ENCODE data around the gene ZPBP. TPM values are rescaled to one million over a fixed set of nuclear protein-coding genes. Genes with fewer than 3 reads are reported as not detected.

The ZPBP gene
- polyA plus RNA-seq, 1 donor from 2014 or later = not detected

DNA sequence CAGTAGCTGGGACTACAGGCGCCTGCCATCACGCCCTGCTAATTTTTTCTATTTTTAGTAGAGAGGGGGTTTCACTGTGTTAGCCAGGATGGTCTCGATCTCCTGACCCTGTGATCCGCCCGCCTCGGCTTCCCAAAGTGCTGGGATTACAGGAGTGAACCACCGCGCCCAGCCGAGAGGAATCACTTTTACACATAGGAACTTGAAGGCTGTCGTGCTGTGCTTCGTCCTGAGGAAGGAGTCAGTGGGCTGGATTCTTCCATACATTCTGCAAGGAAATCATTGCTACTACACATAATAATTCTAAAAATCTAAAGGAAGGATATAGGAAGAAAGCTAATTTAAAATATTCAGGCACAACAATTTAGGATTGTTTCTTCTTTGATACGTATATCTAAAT, 48.8 kb upstream of the ZPBP start:
- Histone ChIP-seq H3F3A (ENCODE audit: insufficient read depth, low read length, poor library complexity, severe bottlenecking) (no peaks in the 10 kb centered on the region), H4K20me1 (ENCODE audit: insufficient read depth) (no peaks in the 10 kb centered on the region), H2AFZ (ENCODE audit: low read depth, low read length) (no peak overlapping the region), H3K9ac (ENCODE audit: low read length) (no peak overlapping the region), H3K9me3 (ENCODE audit: low read length) (no peaks in the 10 kb centered on the region), H3K79me2 (replicated peaks; ENCODE audit: insufficient read depth, low read length) (no peaks in the 10 kb centered on the region), H3K27me3 (ENCODE audit: insufficient read depth, low read depth, low read length) (no peaks in the 10 kb centered on the region), H3K4me2 (ENCODE audit: low read length) (no peak overlapping the region), H3K4me3 (ENCODE audit: low read length) (no peak overlapping the region), H3K9me2 (ENCODE audit: insufficient read depth, low read length) (no peaks in the 10 kb centered on the region), H3K36me3 (ENCODE audit: insufficient read depth, low read length) (no peaks in the 10 kb centered on the region), H3K27ac (ENCODE audit: low read length) (no peak overlapping the region)
- TF ChIP-seq, protein P1, sequence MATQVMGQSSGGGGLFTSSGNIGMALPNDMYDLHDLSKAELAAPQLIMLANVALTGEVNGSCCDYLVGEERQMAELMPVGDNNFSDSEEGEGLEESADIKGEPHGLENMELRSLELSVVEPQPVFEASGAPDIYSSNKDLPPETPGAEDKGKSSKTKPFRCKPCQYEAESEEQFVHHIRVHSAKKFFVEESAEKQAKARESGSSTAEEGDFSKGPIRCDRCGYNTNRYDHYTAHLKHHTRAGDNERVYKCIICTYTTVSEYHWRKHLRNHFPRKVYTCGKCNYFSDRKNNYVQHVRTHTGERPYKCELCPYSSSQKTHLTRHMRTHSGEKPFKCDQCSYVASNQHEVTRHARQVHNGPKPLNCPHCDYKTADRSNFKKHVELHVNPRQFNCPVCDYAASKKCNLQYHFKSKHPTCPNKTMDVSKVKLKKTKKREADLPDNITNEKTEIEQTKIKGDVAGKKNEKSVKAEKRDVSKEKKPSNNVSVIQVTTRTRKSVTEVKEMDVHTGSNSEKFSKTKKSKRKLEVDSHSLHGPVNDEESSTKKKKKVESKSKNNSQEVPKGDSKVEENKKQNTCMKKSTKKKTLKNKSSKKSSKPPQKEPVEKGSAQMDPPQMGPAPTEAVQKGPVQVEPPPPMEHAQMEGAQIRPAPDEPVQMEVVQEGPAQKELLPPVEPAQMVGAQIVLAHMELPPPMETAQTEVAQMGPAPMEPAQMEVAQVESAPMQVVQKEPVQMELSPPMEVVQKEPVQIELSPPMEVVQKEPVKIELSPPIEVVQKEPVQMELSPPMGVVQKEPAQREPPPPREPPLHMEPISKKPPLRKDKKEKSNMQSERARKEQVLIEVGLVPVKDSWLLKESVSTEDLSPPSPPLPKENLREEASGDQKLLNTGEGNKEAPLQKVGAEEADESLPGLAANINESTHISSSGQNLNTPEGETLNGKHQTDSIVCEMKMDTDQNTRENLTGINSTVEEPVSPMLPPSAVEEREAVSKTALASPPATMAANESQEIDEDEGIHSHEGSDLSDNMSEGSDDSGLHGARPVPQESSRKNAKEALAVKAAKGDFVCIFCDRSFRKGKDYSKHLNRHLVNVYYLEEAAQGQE (IDR thresholded peaks at IDR 0.05; ENCODE audit: borderline replicate concordance) = no peak
- TF ChIP-seq, protein P2, sequence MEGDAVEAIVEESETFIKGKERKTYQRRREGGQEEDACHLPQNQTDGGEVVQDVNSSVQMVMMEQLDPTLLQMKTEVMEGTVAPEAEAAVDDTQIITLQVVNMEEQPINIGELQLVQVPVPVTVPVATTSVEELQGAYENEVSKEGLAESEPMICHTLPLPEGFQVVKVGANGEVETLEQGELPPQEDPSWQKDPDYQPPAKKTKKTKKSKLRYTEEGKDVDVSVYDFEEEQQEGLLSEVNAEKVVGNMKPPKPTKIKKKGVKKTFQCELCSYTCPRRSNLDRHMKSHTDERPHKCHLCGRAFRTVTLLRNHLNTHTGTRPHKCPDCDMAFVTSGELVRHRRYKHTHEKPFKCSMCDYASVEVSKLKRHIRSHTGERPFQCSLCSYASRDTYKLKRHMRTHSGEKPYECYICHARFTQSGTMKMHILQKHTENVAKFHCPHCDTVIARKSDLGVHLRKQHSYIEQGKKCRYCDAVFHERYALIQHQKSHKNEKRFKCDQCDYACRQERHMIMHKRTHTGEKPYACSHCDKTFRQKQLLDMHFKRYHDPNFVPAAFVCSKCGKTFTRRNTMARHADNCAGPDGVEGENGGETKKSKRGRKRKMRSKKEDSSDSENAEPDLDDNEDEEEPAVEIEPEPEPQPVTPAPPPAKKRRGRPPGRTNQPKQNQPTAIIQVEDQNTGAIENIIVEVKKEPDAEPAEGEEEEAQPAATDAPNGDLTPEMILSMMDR (IDR thresholded peaks at IDR 0.05; ENCODE audit: poor library complexity, severe bottlenecking) = no peak
- TF ChIP-seq EZH2 (IDR thresholded peaks at IDR 0.05; ENCODE audit: borderline replicate concordance, insufficient read depth, low read length, poor library complexity, severe bottlenecking) (no peak), TAF1 (IDR thresholded peaks at IDR 0.05; ENCODE audit: low read depth) (no peak), RAD21 (conservative IDR thresholded peaks at IDR 0.05) (no peak), POLR2AphosphoS5 (IDR thresholded peaks at IDR 0.05) (no peak), SMC3 (conservative IDR thresholded peaks at IDR 0.05; ENCODE audit: poor library complexity) (no peak), MXI1 (conservative IDR thresholded peaks at IDR 0.05; ENCODE audit: poor library complexity, severe bottlenecking) (no peak), EP300 (conservative IDR thresholded peaks at IDR 0.05; ENCODE audit: poor library complexity, severe bottlenecking) (no peak)

DNA sequence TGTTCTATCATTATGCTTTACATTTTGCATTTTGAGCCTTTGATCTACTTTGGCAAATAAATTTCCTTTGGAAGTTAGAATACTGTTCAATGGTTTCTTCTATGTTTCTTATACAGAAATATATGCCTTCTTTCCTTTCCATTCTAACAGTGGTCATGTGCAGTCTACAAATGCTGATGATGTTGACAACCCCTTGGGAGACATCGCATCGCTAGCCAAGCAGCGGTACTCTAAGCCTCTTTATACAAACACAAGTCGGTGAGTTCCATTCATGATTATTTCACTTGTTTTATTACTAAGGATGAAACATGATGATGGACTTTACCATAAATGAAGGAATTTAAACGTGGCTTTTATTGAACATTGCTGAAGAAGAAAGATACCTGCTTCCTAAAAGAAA, 48.1 kb upstream of the ZPBP start:
- TF ChIP-seq SMC3 (conservative IDR thresholded peaks at IDR 0.05; ENCODE audit: poor library complexity) = no peak
- TF ChIP-seq, protein P1 (IDR thresholded peaks at IDR 0.05; ENCODE audit: borderline replicate concordance) = no peak
- TF ChIP-seq TAF1 (IDR thresholded peaks at IDR 0.05; ENCODE audit: low read depth) = no peak
- TF ChIP-seq, protein P2 (IDR thresholded peaks at IDR 0.05; ENCODE audit: poor library complexity, severe bottlenecking) = no peak
- no peak for TF ChIP-seq MXI1 (conservative IDR thresholded peaks at IDR 0.05; ENCODE audit: poor library complexity, severe bottlenecking)
- TF ChIP-seq EP300 (conservative IDR thresholded peaks at IDR 0.05; ENCODE audit: poor library complexity, severe bottlenecking) = no peak
- TF ChIP-seq POLR2AphosphoS5 (IDR thresholded peaks at IDR 0.05) = no peak
- TF ChIP-seq RAD21 (conservative IDR thresholded peaks at IDR 0.05) = no peak
- TF ChIP-seq EZH2 (IDR thresholded peaks at IDR 0.05; ENCODE audit: borderline replicate concordance, insufficient read depth, low read length, poor library complexity, severe bottlenecking) = no peak
- H3K9me3 ChIP-seq (ENCODE audit: low read length) = no peaks in the 10 kb centered on the region
- no peaks in the 10 kb centered on the region for H3K79me2 ChIP-seq (replicated peaks; ENCODE audit: insufficient read depth, low read length)
- no peak overlapping the region for H3K9ac ChIP-seq (ENCODE audit: low read length)
- no peak overlapping the region for H3K4me3 ChIP-seq (ENCODE audit: low read length)
- no peak overlapping the region for H3K4me2 ChIP-seq (ENCODE audit: low read length)
- no peak overlapping the region for H2AFZ ChIP-seq (ENCODE audit: low read depth, low read length)
- H4K20me1 ChIP-seq (ENCODE audit: insufficient read depth) = no peaks in the 10 kb centered on the region
- no peaks in the 10 kb centered on the region for H3F3A ChIP-seq (ENCODE audit: insufficient read depth, low read length, poor library complexity, severe bottlenecking)
- no peaks in the 10 kb centered on the region for H3K27me3 ChIP-seq (ENCODE audit: insufficient read depth, low read depth, low read length)
- no peaks in the 10 kb centered on the region for H3K36me3 ChIP-seq (ENCODE audit: insufficient read depth, low read length)
- no peak overlapping the region for H3K27ac ChIP-seq (ENCODE audit: low read length)
- H3K9me2 ChIP-seq (ENCODE audit: insufficient read depth, low read length) = no peaks in the 10 kb centered on the region
